Measurements from ENCODE around the gene GIMAP6.
"Not testable (repeated sequence)": the region's sequence is repeated elsewhere in the genome, so short reads cannot be mapped to it uniquely, and the experiment has no call there.

GIMAP6 gene

GRCh38 chr7:150595361-150595760, 36.8 kb downstream of the GIMAP6 start:
- no peak for DNase-seq (ENCODE audit: low read depth in 1 of 2, low spot score in 1 of 2)
- in situ Hi-C loops (cut with HindIII; ENCODE audit: low pct_unique_long_range_greater_than_20kb, low sequenced_read_pairs), result no loop called here
- no peak for TF ChIP-seq JUND (IDR thresholded peaks at IDR 0.05; ENCODE audit: low read depth)

GRCh38 chr7:150594805-150595204, 37.4 kb downstream of the GIMAP6 start:
- no peak for TF ChIP-seq JUND (IDR thresholded peaks at IDR 0.05; ENCODE audit: low read depth)
- in situ Hi-C loops (cut with HindIII; ENCODE audit: low pct_unique_long_range_greater_than_20kb, low sequenced_read_pairs), result no loop called here
- no peak for DNase-seq (ENCODE audit: low read depth in 1 of 2, low spot score in 1 of 2)

- no peak for DNase-seq (ENCODE audit: low read depth in 1 of 2, low spot score in 1 of 2)
- TF ChIP-seq JUND (IDR thresholded peaks at IDR 0.05; ENCODE audit: low read depth), result no peak
- in situ Hi-C loops (cut with HindIII; ENCODE audit: low pct_unique_long_range_greater_than_20kb, low sequenced_read_pairs), result no loop called here
These were observed 44.6 kb downstream of the GIMAP6 start for GRCh38 chr7:150587551-150587950.

- in situ Hi-C loops (cut with HindIII; ENCODE audit: low pct_unique_long_range_greater_than_20kb, low sequenced_read_pairs), result no loop called here
- DNase-seq (ENCODE audit: low read depth in 1 of 2, low spot score in 1 of 2), result no peak
- no peak for TF ChIP-seq JUND (IDR thresholded peaks at IDR 0.05; ENCODE audit: low read depth)
These were observed 45.4 kb downstream of the GIMAP6 start for GRCh38 chr7:150586785-150587152.

- in situ Hi-C loops (cut with HindIII; ENCODE audit: low pct_unique_long_range_greater_than_20kb, low sequenced_read_pairs), result no loop called here
- no peak for DNase-seq (ENCODE audit: low read depth in 1 of 2, low spot score in 1 of 2)
- TF ChIP-seq JUND (IDR thresholded peaks at IDR 0.05; ENCODE audit: low read depth), result no peak
These were observed 46.0 kb downstream of the GIMAP6 start for GRCh38 chr7:150586068-150586784.

- DNase-seq (ENCODE audit: low read depth in 1 of 2, low spot score in 1 of 2), result no peak
- in situ Hi-C loops (cut with HindIII; ENCODE audit: low pct_unique_long_range_greater_than_20kb, low sequenced_read_pairs), result no loop called here
- TF ChIP-seq JUND (IDR thresholded peaks at IDR 0.05; ENCODE audit: low read depth), result no peak
These were observed 47.0 kb downstream of the GIMAP6 start for GRCh38 chr7:150585199-150585598.

GRCh38 chr7:150580638-150581394, 51.4 kb downstream of the GIMAP6 start:
- TF ChIP-seq JUND (IDR thresholded peaks at IDR 0.05; ENCODE audit: low read depth), result no peak
- DNase-seq (ENCODE audit: low read depth in 1 of 2, low spot score in 1 of 2), result peak in 1 of 2 experiments; percentile 9
- in situ Hi-C loops (cut with HindIII; ENCODE audit: low pct_unique_long_range_greater_than_20kb, low sequenced_read_pairs), result no loop called here

- DNase-seq (ENCODE audit: low read depth in 1 of 2, low spot score in 1 of 2); in situ Hi-C loops (cut with HindIII; ENCODE audit: low pct_unique_long_range_greater_than_20kb, low sequenced_read_pairs): not testable (repeated sequence)
These were observed 52.1 kb downstream of the GIMAP6 start for GRCh38 chr7:150579979-150580637.
